PC-9 (cell line): ENCODE results near the gene BANP.

Experiments used
- CTCF ChIP-seq: fragments of 200-600 bp; sonication (generic); conservative IDR thresholded peaks from 2 replicates; pipeline ENCODE4 v1.6.1; 2017; ENCODE audit warnings: mixed run types, antibody characterized with exemption, mild to moderate bottlenecking, moderate library complexity
- EZH2 ChIP-seq: fragments of 200-600 bp; sonication (generic); IDR thresholded peaks from 2 replicates; pipeline ENCODE4 v1.8.0; 2017; ENCODE audit warnings: antibody characterized with exemption, low read depth

GRCh38 chr16:88061346-88062110, 110.3 kb downstream of the BANP start:
- TF ChIP-seq CTCF (no peak), EZH2 (no peak)
